Measurements from ENCODE around the gene OSTN.
"Not testable (repeated sequence)": the region's sequence is repeated elsewhere in the genome, so short reads cannot be mapped to it uniquely, and the experiment has no call there.

OSTN gene

GRCh38 chr3:191198932-191199331 is at the start of gene OSTN:
TSS of gene OSTN (plus strand) at chr3:191199241. CDS start at chr3:191212533, 13,292 bp downstream.
- no peak for DNase-seq
- TF ChIP-seq GATA1 (IDR thresholded peaks at IDR 0.05; ENCODE audit: low read depth, low read length) = no peak
- no peak for TF ChIP-seq POLR2A (IDR thresholded peaks at IDR 0.05; ENCODE audit: low read length)

- TF ChIP-seq POLR2A (IDR thresholded peaks at IDR 0.05; ENCODE audit: low read length) (no peak), GATA1 (IDR thresholded peaks at IDR 0.05; ENCODE audit: low read depth, low read length) (no peak)
- no peak for DNase-seq
These were observed 47.4 kb upstream of the OSTN start for GRCh38 chr3:191151653-191152052.

GRCh38 chr3:191154827-191155226 is 44.2 kb upstream of the OSTN start:
- DNase-seq = no peak
- TF ChIP-seq POLR2A (IDR thresholded peaks at IDR 0.05; ENCODE audit: low read length) = no peak

GRCh38 chr3:191158247-191158646 is 40.8 kb upstream of the OSTN start:
- no peak for TF ChIP-seq POLR2A (IDR thresholded peaks at IDR 0.05; ENCODE audit: low read length)
- TF ChIP-seq GATA1 (IDR thresholded peaks at IDR 0.05; ENCODE audit: low read depth, low read length) = no peak
- no peak for DNase-seq

GRCh38 chr3:191158815-191159214 is 40.2 kb upstream of the OSTN start:
- TF ChIP-seq POLR2A (IDR thresholded peaks at IDR 0.05; ENCODE audit: low read length) = no peak
- TF ChIP-seq GATA1 (IDR thresholded peaks at IDR 0.05; ENCODE audit: low read depth, low read length) = no peak
- DNase-seq = no peak

GRCh38 chr3:191165802-191166201 is 33.2 kb upstream of the OSTN start:
- TF ChIP-seq GATA1 (IDR thresholded peaks at IDR 0.05; ENCODE audit: low read depth, low read length) (no peak), POLR2A (IDR thresholded peaks at IDR 0.05; ENCODE audit: low read length) (no peak)
- DNase-seq = no peak

- TF ChIP-seq POLR2A (IDR thresholded peaks at IDR 0.05; ENCODE audit: low read length) = no peak
- TF ChIP-seq GATA1 (IDR thresholded peaks at IDR 0.05; ENCODE audit: low read depth, low read length) = no peak
These were observed 32.7 kb upstream of the OSTN start for GRCh38 chr3:191166368-191166767.

GRCh38 chr3:191169566-191169965 is 29.5 kb upstream of the OSTN start:
- DNase-seq = no peak
- TF ChIP-seq GATA1 (IDR thresholded peaks at IDR 0.05; ENCODE audit: low read depth, low read length) (no peak), POLR2A (IDR thresholded peaks at IDR 0.05; ENCODE audit: low read length) (no peak)

More at GRCh38 chr3:191166368-191166767, 32.7 kb upstream of the OSTN start:
- DNase-seq = no peak

- DNase-seq = no peak
- no peak for TF ChIP-seq GATA1 (IDR thresholded peaks at IDR 0.05; ENCODE audit: low read depth, low read length)
- no peak for TF ChIP-seq POLR2A (IDR thresholded peaks at IDR 0.05; ENCODE audit: low read length)
These were observed 28.9 kb upstream of the OSTN start for GRCh38 chr3:191170097-191170496.

GRCh38 chr3:191175102-191175501 is 23.9 kb upstream of the OSTN start:
- DNase-seq = no peak

GRCh38 chr3:191176038-191176785 is 22.8 kb upstream of the OSTN start:
- TF ChIP-seq POLR2A (IDR thresholded peaks at IDR 0.05; ENCODE audit: low read length) = no peak
- TF ChIP-seq GATA1 (IDR thresholded peaks at IDR 0.05; ENCODE audit: low read depth, low read length) = no peak
- no peak for DNase-seq

More at GRCh38 chr3:191175102-191175501, 23.9 kb upstream of the OSTN start:
- no peak for TF ChIP-seq POLR2A (IDR thresholded peaks at IDR 0.05; ENCODE audit: low read length)
- TF ChIP-seq GATA1 (IDR thresholded peaks at IDR 0.05; ENCODE audit: low read depth, low read length) = no peak

- not testable (repeated sequence) for DNase-seq
These were observed 13.7 kb upstream of the OSTN start for GRCh38 chr3:191185382-191185781.

- DNase-seq = not testable (repeated sequence)
These were observed 10.8 kb upstream of the OSTN start for GRCh38 chr3:191188246-191188645.

GRCh38 chr3:191192270-191192669 is 6.8 kb upstream of the OSTN start:
- DNase-seq = not testable (repeated sequence)

- no peak for DNase-seq
- TF ChIP-seq GATA1 (IDR thresholded peaks at IDR 0.05; ENCODE audit: low read depth, low read length) (no peak), POLR2A (IDR thresholded peaks at IDR 0.05; ENCODE audit: low read length) (no peak)
These were observed 6.1 kb upstream of the OSTN start for GRCh38 chr3:191192941-191193340.
